ENCODE data around the gene PYDC1.
"Not testable (repeated sequence)": the region's sequence is repeated elsewhere in the genome, so short reads cannot be mapped to it uniquely, and the experiment has no call there.

Gene PYDC1

DNA sequence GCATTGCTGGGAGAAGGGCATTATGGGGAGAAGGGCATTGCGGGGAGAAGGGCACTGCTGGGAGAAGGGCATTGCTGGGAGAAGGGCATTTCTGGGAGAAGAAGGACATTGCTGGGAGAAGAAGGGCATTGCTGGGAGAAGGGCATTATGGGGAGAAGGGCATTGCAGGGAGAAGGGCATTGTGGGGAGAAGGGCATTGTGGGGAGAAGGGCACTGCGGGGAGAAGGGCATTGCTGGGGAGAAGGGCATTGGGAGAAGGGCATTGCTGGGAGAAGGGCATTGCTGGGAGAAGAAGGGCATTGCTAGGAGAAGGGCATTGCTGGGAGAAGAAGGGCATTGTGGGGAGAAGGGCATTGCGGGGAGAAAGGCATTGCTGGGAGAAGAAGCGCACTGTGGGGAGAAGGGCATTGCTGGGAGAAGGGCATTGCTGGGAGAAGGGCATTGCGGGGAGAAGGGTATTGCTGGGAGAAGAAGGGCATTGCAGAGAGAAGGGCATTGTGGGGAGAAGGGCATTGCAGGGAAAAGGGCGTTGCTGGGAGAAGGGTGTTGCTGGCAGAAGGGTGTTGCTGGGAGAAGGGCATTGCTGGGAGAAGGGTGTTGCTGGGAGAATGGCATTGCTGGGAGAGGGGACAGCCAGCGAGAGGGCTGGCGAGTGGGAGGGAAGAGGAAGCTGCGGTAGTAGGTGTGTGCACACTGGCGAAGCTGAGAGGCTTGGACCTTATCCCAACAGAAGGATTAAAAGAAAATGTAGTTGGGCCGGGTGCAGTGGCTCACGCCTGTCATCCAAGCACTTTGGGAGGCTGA is 4.6 kb upstream of the PYDC1 start:
- no peak for DNase-seq

DNA sequence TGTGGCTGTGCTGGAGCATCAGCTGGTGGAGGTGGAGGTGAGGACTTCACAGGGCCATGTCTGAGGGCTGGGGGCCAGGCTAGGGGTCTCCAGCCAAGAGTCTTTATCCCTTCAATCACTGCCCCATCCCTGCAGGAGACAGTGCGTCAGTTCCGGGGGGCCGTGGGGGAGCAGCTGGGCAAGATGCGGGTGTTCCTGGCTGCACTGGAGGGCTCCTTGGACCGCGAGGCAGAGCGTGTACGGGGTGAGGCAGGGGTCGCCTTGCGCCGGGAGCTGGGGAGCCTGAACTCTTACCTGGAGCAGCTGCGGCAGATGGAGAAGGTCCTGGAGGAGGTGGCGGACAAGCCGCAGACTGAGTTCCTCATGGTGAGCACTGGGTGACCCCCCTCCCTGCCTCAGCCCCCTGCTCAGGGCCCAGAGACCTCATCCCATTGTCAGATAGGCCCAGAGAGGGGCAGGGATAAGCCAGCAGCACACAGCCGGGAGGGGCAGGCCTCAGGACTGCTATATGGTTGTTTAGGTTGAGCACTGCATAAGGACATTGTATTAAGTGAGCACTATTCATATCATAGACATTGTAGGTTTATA is 2.3 kb upstream of the PYDC1 start:
- DNase-seq, result no peak

DNA sequence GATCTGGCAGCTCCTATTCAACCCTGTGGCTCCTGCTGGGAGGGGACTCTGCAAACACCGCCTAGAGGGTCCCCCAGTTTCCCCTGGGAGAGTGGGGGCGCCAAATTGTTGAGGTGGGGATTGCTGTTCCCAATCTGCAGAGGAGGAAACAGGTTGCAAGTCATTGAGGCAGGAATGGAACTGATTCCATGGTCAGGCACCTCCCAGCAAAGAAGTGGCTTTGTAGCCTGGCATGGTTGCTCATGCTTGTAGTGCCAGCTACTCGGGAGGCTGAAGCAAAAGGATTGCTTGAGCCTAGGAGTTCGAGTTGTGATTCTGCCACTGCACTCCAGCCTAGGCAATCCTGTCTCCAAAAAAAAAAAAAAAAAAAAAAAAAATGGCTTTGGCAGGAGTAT is 198 bp upstream of the PYDC1 start:
- DNase-seq, result no peak

DNA sequence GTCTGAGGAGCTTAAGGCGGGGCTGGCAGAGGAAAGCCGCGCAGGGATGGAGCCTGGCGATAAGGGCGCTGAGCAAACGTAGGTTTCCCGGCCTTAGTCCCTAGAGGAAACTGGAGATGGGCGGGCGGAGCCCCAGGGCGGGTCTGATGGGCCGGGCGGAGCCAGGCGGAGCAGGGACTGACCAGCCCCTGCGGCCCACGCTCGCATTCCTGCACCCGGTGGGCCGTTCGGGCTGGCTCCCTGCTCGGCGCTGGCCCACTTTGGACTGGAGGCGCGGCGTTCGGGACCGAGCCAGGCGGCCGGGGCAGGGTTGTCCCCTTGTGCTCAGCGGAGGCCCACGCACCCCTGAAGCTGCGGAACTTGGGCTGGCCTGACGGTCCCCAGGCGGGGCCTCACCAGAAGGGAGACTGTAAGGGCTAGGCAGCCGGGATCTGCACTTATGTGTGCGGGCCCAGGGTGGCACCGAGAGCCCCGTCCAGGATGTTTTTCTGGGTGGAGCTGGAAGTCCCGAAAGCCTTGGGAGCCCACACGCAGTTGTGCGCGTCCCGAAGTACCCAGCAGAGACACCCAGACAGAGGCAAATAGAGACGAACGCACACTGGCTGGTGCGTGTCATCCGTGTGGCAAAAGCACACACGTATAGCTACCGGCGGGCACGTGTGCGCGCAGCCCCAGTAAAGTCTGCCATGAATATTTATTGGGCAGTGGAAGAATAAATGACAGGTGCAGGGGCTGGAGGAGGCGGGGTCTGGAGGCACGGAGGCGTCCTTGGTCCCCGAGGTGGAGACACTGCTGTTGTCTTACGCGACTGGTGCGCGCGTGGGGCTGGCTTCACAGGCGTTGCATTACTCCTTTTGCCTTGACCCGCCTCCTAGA is 1.4 kb downstream of the PYDC1 start:
- no peak for DNase-seq

DNA sequence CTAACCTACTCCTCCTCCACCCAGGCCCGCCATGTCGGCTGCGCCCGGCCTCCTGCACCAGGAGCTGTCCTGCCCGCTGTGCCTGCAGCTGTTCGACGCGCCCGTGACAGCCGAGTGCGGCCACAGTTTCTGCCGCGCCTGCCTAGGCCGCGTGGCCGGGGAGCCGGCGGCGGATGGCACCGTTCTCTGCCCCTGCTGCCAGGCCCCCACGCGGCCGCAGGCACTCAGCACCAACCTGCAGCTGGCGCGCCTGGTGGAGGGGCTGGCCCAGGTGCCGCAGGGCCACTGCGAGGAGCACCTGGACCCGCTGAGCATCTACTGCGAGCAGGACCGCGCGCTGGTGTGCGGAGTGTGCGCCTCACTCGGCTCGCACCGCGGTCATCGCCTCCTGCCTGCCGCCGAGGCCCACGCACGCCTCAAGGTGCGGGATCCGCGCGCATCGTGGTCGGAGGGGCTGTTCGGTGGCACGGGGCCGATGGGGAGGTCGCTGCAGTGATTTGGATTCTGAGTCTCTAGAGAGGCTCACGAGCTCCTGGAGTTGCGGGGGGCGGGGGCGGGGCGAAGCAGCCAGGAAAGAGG is 2.1 kb downstream of the PYDC1 start:
- DNase-seq, result no peak

DNA sequence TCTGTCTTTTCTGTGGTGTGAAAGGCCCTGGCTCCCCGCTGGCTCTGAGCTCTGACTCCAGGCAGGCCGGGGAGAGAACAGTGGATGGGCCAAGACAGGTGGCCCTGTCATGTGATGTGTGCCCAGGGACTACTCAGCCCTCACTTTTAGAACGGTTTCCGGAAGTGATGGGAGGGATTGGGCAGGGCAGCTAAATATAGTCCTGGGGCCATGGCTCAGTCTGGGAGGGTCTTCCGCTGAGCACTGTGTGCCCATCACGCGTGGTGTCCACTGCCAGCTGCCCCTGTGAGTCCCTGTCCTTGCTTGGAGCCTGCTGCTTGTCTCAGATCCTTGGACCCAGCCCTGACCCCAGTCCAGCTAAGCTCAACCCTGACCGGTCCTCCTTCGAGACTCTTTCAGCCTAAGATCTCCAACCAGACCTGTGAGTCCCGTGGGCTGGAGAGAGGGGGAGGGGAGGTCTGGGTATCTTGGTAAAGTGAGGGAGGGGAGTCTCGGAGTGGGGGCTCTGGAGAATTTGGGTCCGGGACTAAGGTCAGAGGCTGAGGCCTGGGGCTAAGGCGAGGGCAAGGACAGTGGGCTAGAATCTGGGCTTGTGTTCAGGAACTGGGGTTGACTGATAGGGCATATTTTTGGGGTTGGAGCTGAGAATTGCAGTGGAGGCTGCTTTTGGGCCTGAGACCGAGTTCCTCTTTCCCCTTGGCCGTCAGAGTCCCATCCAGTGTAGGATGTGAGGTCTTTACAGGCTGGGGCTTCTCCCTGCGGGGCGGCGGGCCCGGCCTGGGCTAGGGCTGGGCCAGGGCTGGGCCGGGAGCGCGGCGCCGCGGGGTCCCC is 2.8 kb downstream of the PYDC1 start, which contains the start of gene TRIM72:
TSS of gene TRIM72 (plus strand) at position 243 of the 831 bp plus-strand sequence. CDS start 620 bp downstream, outside the sequence.
- DNase-seq, result no peak

DNA sequence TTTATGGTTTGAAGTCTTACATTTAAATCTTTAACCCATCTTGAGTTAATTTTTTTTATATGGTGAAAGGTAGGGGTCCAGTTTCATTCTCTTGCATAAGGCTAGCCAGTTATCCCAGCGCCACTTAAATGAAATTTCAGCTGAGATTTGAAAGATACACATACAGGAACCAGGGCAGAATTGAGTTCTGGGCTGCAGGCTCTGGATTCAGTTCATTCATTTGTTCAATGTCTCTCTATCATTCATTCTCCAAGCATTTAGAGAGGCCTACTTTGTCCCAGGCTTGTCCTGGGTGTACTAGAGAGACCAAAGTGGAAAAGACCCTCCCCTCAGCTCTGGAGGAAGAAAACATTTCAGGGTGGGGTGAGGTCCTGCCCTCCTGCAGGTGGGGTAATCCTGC is 3.6 kb downstream of the PYDC1 start:
- no peak for DNase-seq

DNA sequence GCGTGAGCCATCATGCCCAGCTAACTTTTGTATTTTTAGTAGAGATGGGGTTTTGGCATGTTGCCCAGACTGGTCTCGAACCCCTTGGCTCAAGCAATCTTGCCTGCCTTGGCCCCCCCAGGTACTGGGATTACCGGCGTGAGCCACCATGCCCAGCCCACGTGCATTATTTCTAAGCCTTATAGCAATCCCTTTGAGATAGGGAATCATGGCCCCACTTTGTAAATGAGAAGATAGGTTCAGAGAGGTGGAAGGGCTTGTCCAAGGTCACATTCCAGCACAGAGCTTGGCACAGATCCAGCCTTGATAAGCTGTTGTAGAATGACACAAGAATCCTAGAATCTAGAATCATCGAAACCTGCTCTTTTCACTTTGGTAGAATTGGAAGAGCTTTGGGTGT is 10.2 kb downstream of the PYDC1 start:
- no peak for DNase-seq

DNA sequence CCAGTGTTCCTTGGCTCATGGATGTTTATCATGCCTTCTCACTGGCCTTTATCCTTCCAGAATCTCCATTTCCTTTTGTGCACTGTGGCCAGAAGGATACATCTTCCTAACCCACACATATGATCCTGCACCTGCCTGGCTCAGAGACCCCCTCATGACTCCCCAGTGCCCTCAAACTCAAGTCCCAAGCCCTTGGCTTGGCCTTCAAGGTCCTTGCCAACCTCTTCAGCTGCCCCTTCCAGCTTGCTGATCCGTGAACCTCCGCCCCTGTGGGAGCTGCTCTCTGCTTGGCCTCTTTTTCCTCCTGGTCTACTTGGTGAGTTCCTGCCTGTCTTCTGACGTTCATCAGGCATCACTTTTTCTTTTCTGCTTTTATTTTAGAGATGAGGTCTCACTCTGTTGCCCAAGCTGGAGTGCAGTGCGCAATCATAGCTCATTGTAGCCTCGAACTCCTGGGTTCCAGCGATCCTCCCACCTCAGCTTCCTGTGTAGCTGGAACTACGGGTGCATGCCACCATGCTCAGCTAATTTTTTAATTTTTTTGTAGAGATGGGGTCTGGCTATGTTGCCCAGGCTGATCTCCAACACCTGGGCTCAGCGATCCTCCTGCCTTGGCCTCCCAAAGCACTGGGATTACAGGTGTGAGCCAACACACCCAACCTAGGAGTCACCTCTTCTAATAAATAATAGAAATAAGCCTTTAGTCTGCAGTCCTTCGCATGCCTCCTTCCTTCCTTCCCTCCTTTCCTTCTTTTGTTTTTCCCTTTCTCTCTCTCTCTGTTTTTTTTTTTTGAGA is 11.9 kb downstream of the PYDC1 start:
- DNase-seq, result no peak

DNA sequence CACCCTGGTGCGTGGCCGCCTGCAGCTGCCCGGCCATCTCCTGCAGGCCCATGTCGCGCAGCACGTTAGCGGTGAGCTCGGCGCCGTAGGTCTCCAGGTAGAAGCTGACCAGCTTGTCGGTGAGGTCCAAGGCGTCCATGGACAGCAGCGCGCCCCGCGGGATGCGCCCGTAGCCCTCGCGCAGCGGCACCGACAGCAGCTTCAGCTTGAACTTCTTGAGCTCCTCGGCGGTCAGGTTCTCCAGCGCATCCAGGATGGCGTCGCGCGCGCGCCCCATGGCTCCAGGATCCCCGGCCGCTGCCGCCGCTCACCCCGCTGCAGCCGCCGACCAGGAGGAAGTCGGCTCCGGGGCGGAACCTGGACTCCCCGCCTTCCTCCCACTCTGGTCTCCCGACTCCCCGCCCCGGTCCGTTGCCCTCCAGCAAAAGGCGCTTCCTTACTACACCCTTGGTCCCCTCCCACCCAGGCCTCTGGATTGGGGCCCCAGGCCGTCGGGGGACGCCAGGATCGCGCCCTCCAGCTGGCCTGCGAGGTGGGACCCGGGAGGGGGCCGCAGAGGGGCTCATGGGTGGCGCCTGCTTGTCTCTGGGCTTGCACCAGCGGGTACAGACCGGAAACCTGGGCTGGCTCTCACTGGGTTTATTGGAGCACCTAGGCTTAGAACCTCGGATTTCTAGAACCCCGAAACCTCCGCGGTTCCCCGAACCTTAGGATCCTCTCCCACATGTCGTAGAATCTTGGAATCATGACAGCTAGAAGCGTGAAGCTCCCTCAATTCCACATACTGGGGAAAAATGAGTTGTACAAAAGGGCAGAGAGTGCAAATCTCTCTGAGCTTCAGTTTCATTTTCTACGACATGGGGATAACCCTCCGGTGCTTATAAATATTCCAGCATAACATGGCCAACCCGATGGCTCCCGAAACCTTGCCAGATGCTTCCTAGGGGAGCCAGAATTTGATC is 14.2 kb downstream of the PYDC1 start, which contains the start of gene PYCARD:
TSS of gene PYCARD (minus strand) at position 347 of the 962 bp plus-strand sequence. CDS start at position 277, 70 bp downstream.
- DNase-seq, result no peak

DNA sequence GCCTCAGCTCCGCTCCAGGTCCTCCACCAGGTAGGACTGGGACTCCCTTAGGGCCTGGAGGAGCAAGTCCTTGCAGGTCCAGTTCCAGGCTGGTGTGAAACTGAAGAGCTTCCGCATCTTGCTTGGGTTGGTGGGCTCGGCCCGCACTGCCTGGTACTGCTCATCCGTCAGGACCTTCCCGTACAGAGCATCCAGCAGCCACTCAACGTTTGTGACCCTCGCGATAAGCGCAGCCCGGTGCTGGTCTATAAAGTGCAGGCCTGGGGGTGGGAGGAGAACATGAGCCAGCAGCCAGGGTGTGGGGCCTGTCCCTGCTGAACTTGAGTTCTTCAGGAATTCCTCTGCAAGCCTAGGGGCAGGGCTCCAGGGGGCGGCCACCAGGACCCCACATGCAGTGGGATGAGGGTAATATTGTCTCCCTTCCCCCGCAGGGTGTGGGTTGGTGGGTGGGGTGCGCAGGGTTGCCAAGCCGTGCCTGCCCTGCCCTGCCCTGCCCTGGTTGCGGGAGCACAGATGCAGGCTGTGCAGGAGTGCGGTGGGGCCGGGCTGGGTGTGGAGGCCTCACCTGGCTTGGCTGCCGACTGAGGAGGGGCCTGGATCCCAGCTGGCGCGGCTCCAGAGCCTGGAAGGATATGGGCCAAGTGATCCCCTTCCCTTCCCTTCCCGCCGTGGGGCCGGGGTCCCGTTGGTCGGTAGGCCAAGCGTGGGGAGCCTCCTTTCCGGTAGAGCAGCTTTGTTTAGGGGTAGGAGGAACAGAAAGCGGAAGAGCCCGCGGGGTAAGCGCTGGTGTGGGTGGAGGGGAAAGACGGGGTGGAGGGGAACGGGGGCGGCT is 15.1 kb downstream of the PYDC1 start:
- no peak for DNase-seq

DNA sequence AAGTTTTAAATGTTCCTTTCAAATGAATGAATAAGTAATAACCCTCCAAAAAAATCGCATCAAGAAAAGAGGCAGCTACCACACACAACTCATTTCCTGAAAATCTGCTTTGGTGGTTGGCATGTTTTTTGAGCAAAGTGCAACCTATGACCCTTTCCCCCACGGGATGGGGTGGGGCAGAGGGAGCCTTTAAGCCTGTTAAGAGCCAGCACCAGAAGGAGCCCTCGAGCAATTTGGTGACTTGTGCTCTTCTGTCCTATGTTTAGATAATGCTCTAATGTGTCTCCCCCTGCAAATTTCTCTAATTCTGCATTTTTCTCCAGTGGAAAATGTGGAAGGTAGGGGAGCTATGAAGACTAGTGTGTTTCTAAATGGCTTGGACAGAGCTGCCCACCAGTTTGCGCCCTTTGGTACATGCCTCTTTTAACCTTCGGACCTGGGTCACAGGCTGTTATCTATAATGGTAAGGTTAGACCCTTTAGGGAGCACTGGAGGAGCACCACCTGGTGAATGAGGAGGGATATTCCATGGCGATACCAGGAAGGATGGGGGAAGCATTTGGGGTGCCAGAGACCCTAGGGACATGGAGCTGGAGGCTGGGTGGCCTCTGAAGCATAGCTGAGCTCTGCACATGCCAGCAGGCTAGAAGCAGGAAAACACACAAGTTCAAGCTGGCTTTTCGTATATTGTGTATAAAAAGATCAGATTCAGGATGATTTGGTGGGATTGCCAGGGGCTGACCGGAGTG is 15.9 kb downstream of the PYDC1 start:
- DNase-seq, result no peak

DNA sequence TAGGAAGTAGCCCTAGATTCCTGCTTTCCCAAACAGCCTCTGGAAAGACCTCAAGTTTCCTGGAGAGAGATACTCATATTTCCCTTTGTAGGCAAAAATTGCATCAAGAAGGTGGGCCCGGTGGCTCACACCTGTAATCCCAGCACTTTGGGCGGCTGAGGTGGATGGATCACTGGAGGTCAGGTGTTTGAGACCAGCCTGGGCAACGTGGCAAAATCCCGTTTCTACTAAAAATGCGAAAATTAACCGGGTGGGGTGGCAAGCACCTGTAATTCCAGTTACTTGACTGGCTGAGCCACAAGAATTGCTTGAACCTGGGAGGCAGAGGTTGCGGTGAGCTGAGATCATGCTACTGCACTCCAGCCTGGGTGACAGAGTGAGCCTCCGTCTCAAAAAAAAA is 16.8 kb downstream of the PYDC1 start:
- DNase-seq, result not testable (repeated sequence)

DNA sequence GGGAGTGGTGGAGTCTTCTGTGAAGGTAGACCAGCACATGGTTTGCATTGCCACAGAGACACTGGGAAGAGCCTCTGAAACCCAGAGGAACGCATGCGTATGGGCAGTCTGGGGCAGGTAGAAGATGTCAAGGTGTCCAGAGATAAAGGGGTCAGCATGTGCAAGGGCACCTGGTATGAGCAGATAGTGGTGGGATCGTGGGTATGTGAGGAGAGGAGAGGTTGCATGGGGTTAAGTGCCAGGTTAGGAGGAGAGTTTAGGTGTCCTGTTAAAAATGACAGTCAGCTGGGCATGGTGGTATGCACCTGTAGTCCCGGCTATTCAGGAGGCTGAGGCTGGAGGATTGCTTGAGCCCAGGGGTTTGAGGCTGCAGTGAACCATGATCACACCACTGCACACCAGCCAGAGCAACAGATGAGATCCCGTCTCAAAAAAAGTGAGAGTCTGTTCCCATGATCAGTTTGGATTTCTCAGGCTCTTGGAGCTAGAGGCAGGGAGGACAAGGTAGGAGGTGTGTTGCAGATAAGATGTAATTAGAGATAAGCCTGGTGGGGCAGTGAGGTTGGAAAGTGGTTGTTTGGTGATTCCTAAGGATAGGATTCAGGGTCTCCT is 17.4 kb downstream of the PYDC1 start:
- no peak for DNase-seq

DNA sequence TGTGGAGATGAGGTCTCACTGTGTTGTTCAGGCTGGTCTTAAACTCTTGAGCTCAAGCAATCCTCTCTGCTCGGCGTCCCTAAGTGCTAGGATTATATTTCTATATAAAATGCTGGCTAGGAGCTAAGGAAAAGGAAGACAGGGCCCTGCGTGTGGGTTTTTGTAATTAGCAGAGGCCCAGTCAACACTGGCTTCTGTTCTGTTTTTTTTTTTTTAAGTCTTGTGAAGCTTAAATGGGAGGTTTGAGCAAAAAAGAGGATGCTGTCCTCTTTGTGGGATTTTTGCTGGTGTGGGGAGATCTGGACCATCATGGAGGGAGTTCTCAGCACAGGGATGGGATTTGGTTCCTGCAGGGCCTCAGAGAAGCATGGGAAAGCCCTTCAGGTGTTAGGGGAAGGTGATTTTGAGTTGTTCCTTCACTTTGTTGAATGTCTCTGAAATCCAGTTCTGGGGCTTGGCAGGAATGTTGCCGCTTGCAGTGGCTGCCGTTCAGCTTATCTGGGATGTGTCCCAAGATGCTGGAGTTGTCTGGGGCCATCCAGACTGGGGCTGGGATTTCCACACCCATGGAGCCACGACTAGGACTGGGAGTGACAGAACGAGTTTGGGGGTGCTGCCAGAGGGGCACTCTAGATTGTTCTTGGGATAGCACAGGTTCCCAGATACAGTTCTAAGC is 18.6 kb downstream of the PYDC1 start:
- DNase-seq, result no peak

DNA sequence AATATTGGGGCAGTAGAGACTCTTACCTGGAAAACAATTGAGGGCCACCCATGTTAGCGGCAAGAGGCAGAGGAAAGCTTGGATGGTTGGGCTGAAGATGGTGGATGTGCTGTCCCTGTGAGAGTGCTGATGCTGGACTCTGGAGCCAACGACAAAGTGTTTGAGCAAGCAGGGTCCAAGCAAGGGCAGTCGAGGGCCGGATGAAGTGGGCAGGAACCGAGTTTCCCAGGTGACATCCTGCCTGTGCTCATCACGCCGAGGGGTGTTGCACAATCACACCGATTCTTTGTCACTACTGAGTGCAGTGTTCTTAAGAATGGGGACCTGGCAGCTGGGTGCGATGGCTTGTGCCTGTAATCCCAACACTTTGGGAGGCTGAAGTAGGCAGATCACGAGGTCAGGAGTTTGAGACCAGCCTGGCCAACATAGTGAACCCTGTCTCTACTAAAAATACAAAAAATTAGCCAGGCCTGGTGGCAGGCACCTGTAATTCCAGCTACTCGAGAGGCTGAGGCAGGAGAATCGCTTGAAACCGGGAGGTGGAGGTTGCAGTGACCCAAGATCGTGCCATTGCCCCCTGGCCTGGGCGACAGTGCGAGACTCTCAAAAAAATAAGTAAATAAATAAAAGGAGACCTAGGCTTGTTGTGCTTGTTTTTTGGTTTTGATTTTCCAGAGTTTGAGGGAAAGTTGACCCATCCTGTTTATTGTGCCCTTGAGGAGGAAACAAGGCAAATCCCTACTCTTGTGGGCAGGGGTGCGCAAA is 20.4 kb downstream of the PYDC1 start:
- no peak for DNase-seq
